Prostate gland (tissue), 2 donors: ENCODE measurements around the gene UBE2J2. TPM values are rescaled to one million over a fixed set of nuclear protein-coding genes. Genes with fewer than 3 reads are reported as not detected.

Experiments used
- DNase-seq: peaks from one replicate; pipeline ENCODE4 v3.0.0-alpha.2; 2019; ENCODE audit warnings: low spot score
- H3K27ac ChIP-seq, 2 donors: fragments of 200-600 bp; sonication (generic); 2 replicates each; pipeline ENCODE4 v1.5.1; 2017 to 2019
- H3K27me3 ChIP-seq: fragments of 200-600 bp; sonication (generic); replicated peaks from 2 replicates; pipeline ENCODE4 v1.5.1; 2019; ENCODE audit not compliant: insufficient read depth
- H3K36me3 ChIP-seq, 2 donors: fragments of 200-600 bp; sonication (generic); 1 replicate in 1 of 2; 2 replicates in 1 of 2; pipeline versions ENCODE4 v1.5.1 to v1.8.1; 2017 to 2019
- H3K4me1 ChIP-seq: fragments of 200-600 bp; sonication (generic); replicated peaks from 2 replicates; pipeline ENCODE4 v1.5.1; 2019
- H3K4me3 ChIP-seq, 2 donors: fragments of 200-600 bp; sonication (generic); 2 replicates each; pipeline ENCODE4 v1.5.1; 2017 to 2019
- H3K9me3 ChIP-seq: fragments of 200-600 bp; sonication (generic); 2 replicates; pipeline ENCODE4 v1.5.1; 2017
- CTCF ChIP-seq, 4 experiments: fragments of 200-600 bp in 2 of 4; fragments of 450-650 bp in 2 of 4; sonication (generic) in 2 of 4; IDR thresholded peaks; 1 replicate in 3 of 4; 2 replicates in 1 of 4; pipeline ENCODE4 v1.5.1; 2016 to 2019; ENCODE audit warnings: antibody characterized with exemption in 4 of 4, mild to moderate bottlenecking in 2 of 4, moderate library complexity in 2 of 4
- POLR2A ChIP-seq: fragments of 450-650 bp; IDR thresholded peaks from one replicate; pipeline ENCODE4 v1.6.1; 2016; ENCODE audit warnings: antibody characterized with exemption, mild to moderate bottlenecking
- POLR2AphosphoS5 ChIP-seq: sonication (generic); formaldehyde crosslinking; IDR thresholded peaks from one replicate; pipeline ENCODE4 v1.6.1; 2017; ENCODE audit warnings: antibody characterized with exemption
- WGBS: methylation state at CpG from one replicate; pipeline ENCODE4 v1.1.5; 2018; 5-methylcytosine and 5-hydroxymethylcytosine counted together
- intact Hi-C: fragments of 100-400 bp; cut with DNase I; formaldehyde crosslinking; loops from one replicate; pipeline ENCODE4 v1.14.2; 2022
- total RNA-seq, 2 donors: library from RNA; depleted of rRNA; stranded (reverse); fragments of >200 nt; gene quantifications; one replicate each; pipeline ENCODE4 v1.1.0, GENCODE V29; 2016

The UBE2J2 gene
- total RNA-seq, 2 donors from 2014 or later, result 56.0 to 79.4 TPM

- Histone ChIP-seq H3K4me3 (no peak overlapping the region), H3K27ac (peak overlapping the region in 1 of 2 donors; percentile 93), H3K9me3 (no peaks in the 10 kb centered on the region), H3K27me3 (no peaks in the 10 kb centered on the region), H3K36me3 (peaks cover 0 to 33% of the 10 kb centered on the region in 2 donors), H3K4me1 (peaks cover 22% of the 10 kb centered on the region)
- intact Hi-C loops, result no loop called here
- 93% methylated on average over 21 of the region's 22 CpGs for WGBS
- no peak for DNase-seq
- no peak for TF ChIP-seq POLR2AphosphoS5
- TF ChIP-seq CTCF (IDR thresholded peaks at IDR 0.05), result no peak
- no peak for TF ChIP-seq POLR2A
These were observed 37.8 kb upstream of the UBE2J2 start for GRCh38 chr1:1311107-1312104.

GRCh38 chr1:1310476-1311053 lies 36.9 kb upstream of the UBE2J2 start:
- peaks cover 30% of the 10 kb centered on the region for H3K4me1 ChIP-seq
- no peak overlapping the region for H3K4me3 ChIP-seq
- peaks cover 0 to 33% of the 10 kb centered on the region in 2 donors for H3K36me3 ChIP-seq
- peak; percentile 61 for DNase-seq
- WGBS, result 72% methylated on average over 21 of the region's 21 CpGs
- peak; percentile 66 for TF ChIP-seq POLR2AphosphoS5
- no peak for TF ChIP-seq POLR2A
- no peak for TF ChIP-seq CTCF (IDR thresholded peaks at IDR 0.05)
- no peaks in the 10 kb centered on the region for H3K27me3 ChIP-seq
- no peaks in the 10 kb centered on the region for H3K9me3 ChIP-seq
- peak overlapping the region in 1 of 2 donors; percentile 93 for H3K27ac ChIP-seq
- intact Hi-C loops, result no loop called here

GRCh38 chr1:1310109-1310385 lies 36.4 kb upstream of the UBE2J2 start:
- no peaks in the 10 kb centered on the region for H3K27me3 ChIP-seq
- 55% methylated on average over 3 of the region's 3 CpGs for WGBS
- H3K36me3 ChIP-seq, result peaks cover 0 to 33% of the 10 kb centered on the region in 2 donors
- intact Hi-C loops, result no loop called here
- H3K9me3 ChIP-seq, result no peaks in the 10 kb centered on the region
- no peak for DNase-seq
- TF ChIP-seq POLR2A (no peak), CTCF (IDR thresholded peaks at IDR 0.05) (no peak), POLR2AphosphoS5 (no peak)
- peak overlapping the region in 1 of 2 donors; percentile 79 for H3K4me3 ChIP-seq
- peaks cover 35% of the 10 kb centered on the region for H3K4me1 ChIP-seq
- peak overlapping the region in 1 of 2 donors; percentile 93 for H3K27ac ChIP-seq

- intact Hi-C loops, result loop anchor here (5.0 kb wide), 1 partner anchor 38 kb away; the partner anchor contains the start of gene DVL1
- Histone ChIP-seq H3K36me3 (peaks cover 0 to 33% of the 10 kb centered on the region in 2 donors), H3K4me1 (peaks cover 40% of the 10 kb centered on the region), H3K27ac (peak overlapping the region; percentile 89 to 93), H3K9me3 (no peaks in the 10 kb centered on the region), H3K4me3 (peak overlapping the region; percentile 79 to 97), H3K27me3 (no peaks in the 10 kb centered on the region)
- WGBS, result 25% methylated on average over 56 of the region's 57 CpGs
- no peak for TF ChIP-seq POLR2A
- no peak for TF ChIP-seq CTCF (IDR thresholded peaks at IDR 0.05)
- no peak for TF ChIP-seq POLR2AphosphoS5
- DNase-seq, result peak; percentile 35
These were observed 35.8 kb upstream of the UBE2J2 start for GRCh38 chr1:1309251-1310108.
